Colonic mucosa (tissue), 4 donors: Measurements from ENCODE around the gene TYR. TPM values are rescaled to one million over a fixed set of nuclear protein-coding genes. Genes with fewer than 3 reads are reported as not detected.
"Not testable (repeated sequence)": the region's sequence is repeated elsewhere in the genome, so short reads cannot be mapped to it uniquely, and the experiment has no call there.

Experiments
- DNase-seq: peaks from one replicate; pipeline ENCODE4 v3.0.0-alpha.2; 2020
- H3K27ac ChIP-seq: fragments of 200-600 bp; one replicate; pipeline ENCODE4 v1.8.0; 2021
- H3K27me3 ChIP-seq: fragments of 200-600 bp; one replicate; pipeline ENCODE4 v1.8.0; 2021
- H3K36me3 ChIP-seq: fragments of 200-600 bp; one replicate; pipeline ENCODE4 v1.8.0; 2021
- H3K4me1 ChIP-seq: fragments of 200-600 bp; one replicate; pipeline ENCODE4 v1.8.0; 2021; ENCODE audit warnings: mild to moderate bottlenecking
- H3K4me3 ChIP-seq: fragments of 200-600 bp; one replicate; pipeline ENCODE4 v1.8.0; 2021
- H3K9ac ChIP-seq, 2 donors: one replicate each; pipeline ENCODE4 v1.7.0; 2013; ENCODE audit warnings: control low read depth in 2 of 2, low read depth in 2 of 2, low read length in 2 of 2
- H3K9me3 ChIP-seq: fragments of 200-600 bp; one replicate; pipeline ENCODE4 v1.8.0; 2021
- intact Hi-C: fragments of 100-400 bp; cut with DNase I; formaldehyde crosslinking; loops from one replicate; pipeline ENCODE4 v1.14.1; 2022
- total RNA-seq, 2 donors: library from RNA; stranded (reverse); fragmentation: NEBNext Ultra II Directional in 1 of 2; extraction: Animal tissue kit (Norgen Biotek cat#: 25700) in 1 of 2; gene quantifications; one replicate each; pipeline ENCODE4 v1.2.1, GENCODE V29; 2021
- TF ChIP-seq, protein P1 (sequence below): fragments of 200-600 bp; IDR thresholded peaks from one replicate; pipeline ENCODE4 v1.8.0; 2022; ENCODE audit warnings: antibody characterized with exemption, mild to moderate bottlenecking
- donor health status: healthy.
- donor health status: DM: no; HTN: no; CAD: no.
- donor health status: DM: no; HTN: no; CAD: no.

Gene TYR
- total RNA-seq, 2 donors from 2014 or later: not detected

DNA sequence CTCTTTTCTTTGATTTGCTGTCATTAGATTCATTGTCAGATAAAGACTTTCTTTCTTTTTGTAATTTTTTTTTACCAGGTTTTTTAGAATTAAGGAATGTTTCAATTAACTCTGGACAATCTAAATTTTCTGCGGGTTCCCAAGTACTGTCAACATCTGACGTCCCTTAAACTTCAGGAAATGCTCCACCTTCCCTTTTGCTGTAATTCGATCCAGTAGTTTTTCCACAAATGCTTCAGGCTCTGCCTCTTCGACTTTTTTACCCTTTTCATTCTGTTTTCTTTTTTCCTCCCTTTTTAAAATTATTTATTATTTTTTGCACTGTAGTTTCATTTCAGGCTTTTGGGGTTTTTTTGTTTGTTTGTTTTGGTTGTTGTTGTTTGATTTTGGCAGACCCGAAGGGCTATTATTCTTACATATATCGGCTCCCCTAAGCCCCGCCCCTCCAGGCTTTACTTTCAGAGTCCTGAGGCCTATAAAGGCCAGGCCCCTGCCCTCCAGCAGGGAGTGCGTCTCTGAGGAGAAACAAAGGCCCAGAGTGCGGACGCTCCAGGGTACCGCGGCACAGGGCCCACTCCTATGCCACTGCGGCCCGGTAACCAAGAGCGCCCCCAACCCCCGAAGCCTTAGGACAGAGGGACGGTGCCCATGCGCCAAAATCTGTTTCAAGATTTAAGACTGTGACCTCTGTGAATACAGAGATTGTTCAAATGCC is 116.4 kb downstream of the TYR start:
- H3K4me1 ChIP-seq: no peaks in the 10 kb centered on the region
- no peaks in the 10 kb centered on the region for H3K9me3 ChIP-seq
- DNase-seq: no peak
- intact Hi-C loops: no loop called here
- H3K27me3 ChIP-seq: no peaks in the 10 kb centered on the region
- H3K4me3 ChIP-seq: no peak overlapping the region
- TF ChIP-seq, protein P1, sequence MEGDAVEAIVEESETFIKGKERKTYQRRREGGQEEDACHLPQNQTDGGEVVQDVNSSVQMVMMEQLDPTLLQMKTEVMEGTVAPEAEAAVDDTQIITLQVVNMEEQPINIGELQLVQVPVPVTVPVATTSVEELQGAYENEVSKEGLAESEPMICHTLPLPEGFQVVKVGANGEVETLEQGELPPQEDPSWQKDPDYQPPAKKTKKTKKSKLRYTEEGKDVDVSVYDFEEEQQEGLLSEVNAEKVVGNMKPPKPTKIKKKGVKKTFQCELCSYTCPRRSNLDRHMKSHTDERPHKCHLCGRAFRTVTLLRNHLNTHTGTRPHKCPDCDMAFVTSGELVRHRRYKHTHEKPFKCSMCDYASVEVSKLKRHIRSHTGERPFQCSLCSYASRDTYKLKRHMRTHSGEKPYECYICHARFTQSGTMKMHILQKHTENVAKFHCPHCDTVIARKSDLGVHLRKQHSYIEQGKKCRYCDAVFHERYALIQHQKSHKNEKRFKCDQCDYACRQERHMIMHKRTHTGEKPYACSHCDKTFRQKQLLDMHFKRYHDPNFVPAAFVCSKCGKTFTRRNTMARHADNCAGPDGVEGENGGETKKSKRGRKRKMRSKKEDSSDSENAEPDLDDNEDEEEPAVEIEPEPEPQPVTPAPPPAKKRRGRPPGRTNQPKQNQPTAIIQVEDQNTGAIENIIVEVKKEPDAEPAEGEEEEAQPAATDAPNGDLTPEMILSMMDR: no peak
- H3K27ac ChIP-seq: no peak overlapping the region
- H3K9ac ChIP-seq: no peak overlapping the region
- H3K36me3 ChIP-seq: no peaks in the 10 kb centered on the region

DNA sequence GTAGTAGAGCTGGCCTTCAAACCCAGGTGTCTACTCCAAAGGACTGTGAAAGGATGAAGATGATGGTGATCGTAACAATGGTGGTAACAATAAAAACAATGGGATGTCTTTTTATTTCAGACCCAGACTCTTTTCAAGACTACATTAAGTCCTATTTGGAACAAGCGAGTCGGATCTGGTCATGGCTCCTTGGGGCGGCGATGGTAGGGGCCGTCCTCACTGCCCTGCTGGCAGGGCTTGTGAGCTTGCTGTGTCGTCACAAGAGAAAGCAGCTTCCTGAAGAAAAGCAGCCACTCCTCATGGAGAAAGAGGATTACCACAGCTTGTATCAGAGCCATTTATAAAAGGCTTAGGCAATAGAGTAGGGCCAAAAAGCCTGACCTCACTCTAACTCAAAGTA is 117.3 kb downstream of the TYR start:
- H3K9me3 ChIP-seq, H3K4me3 ChIP-seq, DNase-seq, H3K27me3 ChIP-seq, H3K9ac ChIP-seq, H3K27ac ChIP-seq, H3K4me1 ChIP-seq, intact Hi-C loops, H3K36me3 ChIP-seq: not testable (repeated sequence)

DNA sequence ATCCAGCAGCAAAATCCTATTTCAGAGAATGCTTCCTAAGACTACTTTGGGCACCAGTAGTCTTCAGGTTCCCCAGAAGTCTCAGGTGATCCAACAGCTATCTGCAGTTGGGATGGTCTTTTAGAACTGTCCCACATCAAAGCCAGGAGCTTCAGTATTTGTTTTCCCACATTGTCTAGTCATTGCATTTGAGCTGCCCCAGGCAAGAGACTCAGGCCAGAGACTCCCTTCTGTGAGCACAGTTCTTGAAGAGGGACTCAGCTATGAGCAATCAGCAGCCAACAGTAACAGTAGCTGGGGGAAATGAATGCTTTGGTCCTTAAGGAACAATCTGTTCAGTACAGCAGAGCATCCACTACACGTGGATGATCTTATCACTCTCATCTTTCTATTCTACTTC is 125.4 kb downstream of the TYR start:
- H3K4me1 ChIP-seq, H3K27me3 ChIP-seq, intact Hi-C loops, H3K9me3 ChIP-seq, DNase-seq, H3K4me3 ChIP-seq, H3K36me3 ChIP-seq, H3K27ac ChIP-seq, H3K9ac ChIP-seq: not testable (repeated sequence)

DNA sequence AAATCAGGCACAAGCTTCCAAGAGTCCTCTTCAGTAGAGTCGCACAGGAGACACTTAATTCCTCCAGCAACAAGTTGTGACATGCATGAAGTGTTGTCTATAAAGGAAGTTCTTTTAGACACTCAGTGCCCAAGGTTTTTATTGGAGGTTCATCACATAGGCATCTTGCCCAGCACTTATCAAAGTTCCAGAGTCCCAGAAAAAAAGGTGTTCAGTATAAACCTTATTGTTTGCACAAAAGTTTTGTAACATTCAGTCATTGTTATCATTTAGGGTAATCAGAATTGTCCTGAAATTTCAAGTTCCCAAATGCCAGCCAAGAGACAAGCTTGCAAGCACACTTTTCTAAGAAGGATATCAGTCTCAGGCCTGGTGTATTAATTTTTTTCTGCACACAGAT is 130.6 kb downstream of the TYR start:
- H3K4me3 ChIP-seq, H3K9me3 ChIP-seq, H3K27ac ChIP-seq, H3K27me3 ChIP-seq, H3K4me1 ChIP-seq, H3K36me3 ChIP-seq, DNase-seq, H3K9ac ChIP-seq, intact Hi-C loops: not testable (repeated sequence)

DNA sequence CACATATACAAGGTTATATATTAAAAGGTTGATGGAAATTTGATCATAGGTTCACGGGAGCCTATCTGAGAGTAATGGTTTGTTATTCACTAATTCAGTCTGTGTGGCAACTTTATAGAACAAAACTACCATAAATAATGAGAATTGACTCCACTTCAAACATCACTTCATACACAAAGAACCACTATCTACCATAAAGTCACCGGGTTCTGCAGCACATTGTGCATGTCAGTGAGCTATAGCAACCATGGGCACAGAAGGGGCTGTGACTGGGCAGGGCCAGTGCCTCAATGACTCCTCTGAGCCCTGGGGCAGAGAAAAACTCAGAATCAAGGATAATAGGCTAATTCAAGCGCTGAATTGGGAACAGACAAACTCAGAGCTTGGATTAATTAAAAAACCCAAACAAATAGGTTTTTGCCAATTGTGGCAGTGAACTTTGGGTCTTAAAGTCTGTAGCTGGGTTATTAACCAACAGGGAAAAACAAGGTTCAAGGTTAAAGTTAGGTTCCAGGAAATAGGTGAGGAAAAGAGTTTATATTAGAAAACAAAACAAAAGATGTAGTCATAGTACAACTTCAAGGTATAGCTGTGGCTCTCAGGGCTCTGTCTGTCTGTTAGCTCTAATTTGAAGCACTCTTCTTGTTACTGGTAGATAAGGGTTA is 131.8 kb downstream of the TYR start:
- DNase-seq, intact Hi-C loops, H3K4me1 ChIP-seq, H3K27ac ChIP-seq, H3K4me3 ChIP-seq, H3K9me3 ChIP-seq, H3K36me3 ChIP-seq, H3K9ac ChIP-seq, H3K27me3 ChIP-seq: not testable (repeated sequence)

DNA sequence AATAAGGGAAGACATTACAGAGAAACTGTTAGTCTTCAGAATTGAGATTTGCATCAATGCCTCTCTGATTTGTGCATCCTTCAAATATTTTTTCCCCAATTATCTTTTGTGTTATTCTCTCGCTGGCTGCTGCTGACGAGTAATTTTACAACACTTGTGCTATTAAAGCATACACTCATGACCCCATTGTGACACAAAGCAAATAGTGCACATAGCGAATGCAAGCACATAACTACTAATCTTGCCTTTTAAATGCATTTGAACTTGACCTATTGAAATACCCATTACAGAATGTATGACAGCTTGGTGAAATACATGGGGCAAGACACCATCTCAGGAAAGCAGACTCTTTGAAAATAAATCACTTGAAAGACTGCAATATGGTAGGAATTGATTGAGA is 132.9 kb downstream of the TYR start:
- intact Hi-C loops, H3K27ac ChIP-seq, DNase-seq, H3K9ac ChIP-seq, H3K27me3 ChIP-seq, H3K4me1 ChIP-seq, H3K9me3 ChIP-seq, H3K4me3 ChIP-seq, H3K36me3 ChIP-seq: not testable (repeated sequence)

DNA sequence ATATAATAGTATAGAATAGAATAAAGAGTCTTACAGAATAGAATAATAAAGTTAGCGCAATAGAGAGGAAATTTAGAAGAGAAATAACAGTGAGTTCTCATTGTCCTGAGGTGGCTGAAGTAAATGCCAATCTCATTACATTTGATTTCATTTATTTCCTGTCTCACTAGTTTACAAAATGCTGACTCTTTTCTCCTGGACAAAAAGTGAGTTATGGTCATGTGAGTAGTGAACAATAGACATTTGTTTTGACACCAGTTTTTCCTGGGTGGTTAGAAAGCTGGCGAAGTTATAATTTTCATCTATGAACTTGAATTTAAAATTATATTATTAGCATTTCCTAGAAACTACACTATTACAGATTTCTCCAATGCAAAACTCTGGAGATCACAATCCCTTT is 143.7 kb downstream of the TYR start:
- DNase-seq: no peak
- intact Hi-C loops: no loop called here
- TF ChIP-seq, protein P1: no peak
- H3K36me3 ChIP-seq: no peaks in the 10 kb centered on the region
- H3K9ac ChIP-seq: no peak overlapping the region
- H3K27me3 ChIP-seq: no peaks in the 10 kb centered on the region
- H3K4me3 ChIP-seq: no peak overlapping the region
- H3K9me3 ChIP-seq: no peaks in the 10 kb centered on the region
- no peak overlapping the region for H3K27ac ChIP-seq
- H3K4me1 ChIP-seq: no peaks in the 10 kb centered on the region

DNA sequence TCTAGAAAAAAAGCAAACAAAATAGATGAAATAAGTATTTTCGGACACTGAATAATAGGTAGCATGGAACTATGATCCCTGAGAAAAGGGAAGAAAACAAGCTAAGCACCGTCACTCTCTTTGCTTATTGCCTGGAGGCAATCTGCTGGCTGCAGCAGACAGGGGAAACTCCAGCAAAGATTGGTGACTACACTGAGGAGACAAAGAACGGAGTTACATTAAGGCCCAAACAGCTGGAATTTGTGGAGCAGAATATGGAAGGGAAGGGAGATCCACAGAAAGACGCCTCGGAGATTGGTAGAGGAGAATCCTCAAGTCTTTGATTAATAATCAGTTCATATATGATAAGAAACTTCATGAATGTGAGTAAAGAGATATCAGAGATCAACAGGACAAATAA is 150.2 kb downstream of the TYR start:
- Histone ChIP-seq H3K36me3 (no peaks in the 10 kb centered on the region), H3K4me1 (no peaks in the 10 kb centered on the region), H3K27me3 (no peaks in the 10 kb centered on the region), H3K4me3 (no peak overlapping the region), H3K9me3 (no peaks in the 10 kb centered on the region), H3K27ac (no peak overlapping the region), H3K9ac (no peak overlapping the region)
- TF ChIP-seq, protein P1: no peak
- intact Hi-C loops: no loop called here
- DNase-seq: no peak

DNA sequence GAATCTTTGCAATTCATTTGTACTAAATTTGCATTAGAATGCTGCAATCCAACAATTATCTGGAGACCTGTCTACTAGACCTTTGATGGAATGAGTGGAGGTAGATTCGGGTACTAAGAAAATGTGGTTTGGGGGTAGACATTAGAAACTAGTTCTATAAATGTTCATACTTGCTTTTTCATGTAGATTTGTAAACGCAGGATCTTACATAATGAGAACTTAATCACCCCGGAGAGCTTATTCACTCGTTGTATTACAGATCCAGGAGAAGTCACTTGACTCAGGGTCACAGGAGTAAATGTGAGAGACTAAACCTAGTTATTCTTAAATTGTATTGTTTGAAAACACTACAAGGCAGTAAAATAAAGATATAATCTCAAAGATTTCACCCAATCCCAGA is 154.3 kb downstream of the TYR start:
- DNase-seq, intact Hi-C loops, H3K9me3 ChIP-seq, H3K27me3 ChIP-seq, H3K27ac ChIP-seq, H3K4me3 ChIP-seq, H3K36me3 ChIP-seq, H3K9ac ChIP-seq, H3K4me1 ChIP-seq: not testable (repeated sequence)

DNA sequence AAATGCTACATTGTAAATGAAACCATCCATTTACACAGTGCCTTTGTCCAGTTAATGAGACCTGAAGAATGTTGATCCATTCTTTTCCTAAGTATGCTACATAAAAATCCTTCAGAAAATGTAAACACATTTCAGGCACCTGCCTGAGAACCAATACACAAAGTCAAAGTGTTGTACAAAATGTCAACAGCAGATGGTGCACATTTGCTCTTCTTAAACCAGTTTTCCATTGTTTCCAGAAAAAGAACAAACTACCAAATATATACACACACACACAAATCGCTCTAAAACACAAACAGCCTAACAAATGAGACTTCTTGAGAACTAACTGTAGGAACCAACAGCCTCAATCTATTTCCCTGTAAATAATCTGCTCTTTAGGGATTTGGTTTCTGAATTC is 156.0 kb downstream of the TYR start:
- H3K4me1 ChIP-seq, DNase-seq, H3K9me3 ChIP-seq, H3K4me3 ChIP-seq, H3K27me3 ChIP-seq, H3K9ac ChIP-seq, H3K27ac ChIP-seq, H3K36me3 ChIP-seq, intact Hi-C loops: not testable (repeated sequence)
